GM23338 (cell line): Measurements from ENCODE around the gene TRIM8. TPM values are rescaled to one million over a fixed set of nuclear protein-coding genes. Genes with fewer than 3 reads are reported as not detected.
A peak's percentile ranks its signal among the peaks of the same experiment; 100 is the strongest.

Experiments used
- ATAC-seq: fragments of 200-7000 bp; cut with Tn5 transposase; 3 replicates; pipeline ENCODE4 v1.9.1; 2020
- DNase-seq: peaks from one replicate; pipeline ENCODE4 v3.0.0-alpha.2; 2015; ENCODE audit warnings: low spot score
- H2AFZ ChIP-seq: fragments of 200-600 bp; sonication (generic); 2 replicates; pipeline ENCODE4 v1.8.0; 2016; ENCODE audit warnings: antibody characterized with exemption, mild to moderate bottlenecking, moderate library complexity
- H3F3A ChIP-seq: fragments of 200-600 bp; sonication (generic); replicated peaks from 2 replicates; pipeline ENCODE4 v1.8.0; 2017; ENCODE audit warnings: antibody characterized with exemption, mixed run types, low read depth
- H3K27ac ChIP-seq: fragments of 200-600 bp; sonication (generic); 2 replicates; pipeline ENCODE4 v1.6.1; 2016; ENCODE audit warnings: low read depth
- H3K27me3 ChIP-seq: fragments of 200-600 bp; sonication (generic); 2 replicates; pipeline ENCODE4 v1.8.0; 2016; ENCODE audit warnings: mild to moderate bottlenecking, mixed run types, moderate library complexity; ENCODE audit not compliant: insufficient read depth
- H3K36me3 ChIP-seq: fragments of 200-600 bp; sonication (generic); 2 replicates; pipeline ENCODE4 v1.8.0; 2016; ENCODE audit warnings: mild to moderate bottlenecking; ENCODE audit not compliant: insufficient read depth
- H3K4me1 ChIP-seq: fragments of 200-600 bp; sonication (generic); 2 replicates; pipeline ENCODE4 v1.8.0; 2016; ENCODE audit warnings: mild to moderate bottlenecking, moderate library complexity; ENCODE audit not compliant: insufficient read depth
- H3K4me2 ChIP-seq: fragments of 200-600 bp; sonication (generic); 2 replicates; pipeline ENCODE4 v1.7.1; 2017; ENCODE audit warnings: mixed run types
- H3K4me3 ChIP-seq: fragments of 200-600 bp; sonication (generic); 2 replicates; pipeline ENCODE4 v1.6.1; 2016; ENCODE audit warnings: mixed run types
- H3K79me2 ChIP-seq: fragments of 200-600 bp; sonication (generic); replicated peaks from 2 replicates; pipeline ENCODE4 v1.8.0; 2017; ENCODE audit warnings: mild to moderate bottlenecking; ENCODE audit not compliant: insufficient read depth
- H3K9me2 ChIP-seq: fragments of 200-600 bp; sonication (generic); 2 replicates; pipeline ENCODE4 v1.8.0; 2017; ENCODE audit not compliant: insufficient read depth
- H4K20me1 ChIP-seq: fragments of 200-600 bp; sonication (generic); replicated peaks from 2 replicates; pipeline ENCODE4 v1.8.0; 2017; ENCODE audit warnings: mild to moderate bottlenecking; ENCODE audit not compliant: insufficient read depth
- H3K27ac Mint-ChIP-seq: 2 replicates; pipeline ENCODE4 v1.8.0; 2020; ENCODE audit warnings: inconsistent platforms, mild to moderate bottlenecking, moderate library complexity, mixed read lengths
- H3K27me3 Mint-ChIP-seq: 3 replicates; pipeline ENCODE4 v1.8.0; 2022; ENCODE audit warnings: low read depth, mild to moderate bottlenecking, moderate library complexity, mixed read lengths, inconsistent platforms; ENCODE audit not compliant: insufficient read depth, poor library complexity
- H3K36me3 Mint-ChIP-seq: 3 replicates; pipeline ENCODE4 v1.8.0; 2021; ENCODE audit warnings: low read depth, mild to moderate bottlenecking, inconsistent platforms, moderate library complexity, mixed read lengths
- H3K4me1 Mint-ChIP-seq: 3 replicates; pipeline ENCODE4 v1.8.0; 2020; ENCODE audit warnings: mild to moderate bottlenecking, inconsistent platforms, mixed read lengths
- H3K4me3 Mint-ChIP-seq: 3 replicates; pipeline ENCODE4 v1.8.0; 2021; ENCODE audit warnings: moderate library complexity, mild to moderate bottlenecking, inconsistent platforms, mixed read lengths
- H3K9me3 Mint-ChIP-seq: 3 replicates; pipeline ENCODE4 v1.8.0; 2020; ENCODE audit warnings: moderate library complexity, mild to moderate bottlenecking, inconsistent platforms, mixed read lengths
- EZH2 ChIP-seq: fragments of 200-600 bp; sonication (generic); IDR thresholded peaks from one replicate; pipeline ENCODE4 v1.8.0; 2017; ENCODE audit warnings: antibody characterized with exemption, mild to moderate bottlenecking, low read depth; ENCODE audit not compliant: unreplicated experiment
- JUNB ChIP-seq: IDR thresholded peaks from one replicate; pipeline ENCODE4 v1.6.1; 2016; ENCODE audit warnings: antibody characterized with exemption; ENCODE audit not compliant: unreplicated experiment
- REST ChIP-seq: IDR thresholded peaks from one replicate; pipeline ENCODE4 v1.6.1; 2018; ENCODE audit warnings: antibody characterized with exemption; ENCODE audit not compliant: unreplicated experiment
- STAT1 ChIP-seq: IDR thresholded peaks from one replicate; pipeline ENCODE4 v1.6.1; 2016; ENCODE audit warnings: antibody characterized with exemption; ENCODE audit not compliant: unreplicated experiment
- polyA plus RNA-seq: library from polyadenylated mRNA; unstranded; fragments of >200 nt; fragmentation: Nextera tagmentation; extraction: Ambion mirVana; gene quantifications from 2 replicates; pipeline ENCODE4 v1.2.1, GENCODE V29; 2016
- total RNA-seq: library from RNA; depleted of rRNA; stranded (reverse); fragments of >200 nt; shearing (Covaris generic); gene quantifications from 2 replicates; pipeline ENCODE4 v1.2.3, GENCODE V29; 2014
- TF ChIP-seq, protein P1 (sequence below), 2 experiments: fragments of 200-600 bp in 1 of 2; sonication (generic) in 1 of 2; conservative IDR thresholded peaks; 2 replicates each; pipeline versions ENCODE4 v1.5.1 to v1.6.1; 2016 to 2017; ENCODE audit warnings: antibody characterized with exemption in 2 of 2, low read depth in 2 of 2, mild to moderate bottlenecking in 2 of 2, moderate library complexity in 1 of 2

Gene TRIM8
- total and polyA plus RNA-seq, 2 experiments from 2014 or later, result 15.1 to 36.7 TPM

- H3K4me3 Mint-ChIP-seq, result no peak overlapping the region
These were observed 41.8 kb upstream of the TRIM8 start for GRCh38 chr10:102602272-102603045.

DNA sequence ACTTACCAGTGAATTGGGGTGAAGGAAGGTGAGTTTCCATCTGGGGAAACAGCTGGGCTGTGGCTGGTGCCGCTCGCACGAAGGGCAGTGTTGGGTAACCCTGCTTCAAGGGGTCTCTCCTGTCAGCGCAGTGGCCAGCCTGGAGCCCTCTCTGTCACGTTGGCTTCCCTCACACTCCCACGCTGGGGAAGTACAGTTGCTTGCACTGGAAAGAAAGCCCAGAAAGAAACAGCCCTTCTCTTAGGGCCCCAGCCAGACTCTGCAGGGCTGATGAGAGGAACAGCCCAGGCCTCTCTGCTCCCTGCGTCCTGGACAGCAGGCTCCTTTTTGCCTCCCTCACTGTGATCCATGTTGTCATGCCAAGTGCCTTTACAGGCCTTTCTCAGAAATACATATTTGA, 40.3 kb upstream of the TRIM8 start:
- no peak overlapping the region for H3K27ac Mint-ChIP-seq
- Histone ChIP-seq H3K27me3 (no peaks in the 10 kb centered on the region), H3K9me2 (no peaks in the 10 kb centered on the region), H3K4me3 (no peak overlapping the region), H3K4me2 (no peak overlapping the region), H3F3A (no peaks in the 10 kb centered on the region), H3K79me2 (no peaks in the 10 kb centered on the region), H3K4me1 (no peaks in the 10 kb centered on the region), H4K20me1 (no peaks in the 10 kb centered on the region), H3K27ac (peak overlapping the region; percentile 19; the same call in 1 of the 2 replicates), H2AFZ (no peak overlapping the region), H3K36me3 (no peaks in the 10 kb centered on the region)
- no peak overlapping the region for H3K4me3 Mint-ChIP-seq
- no peak for TF ChIP-seq JUNB
- no peaks in the 10 kb centered on the region for H3K4me1 Mint-ChIP-seq
- H3K27me3 Mint-ChIP-seq, result peaks cover 2% of the 10 kb centered on the region
- no peaks in the 10 kb centered on the region for H3K36me3 Mint-ChIP-seq
- no peaks in the 10 kb centered on the region; the same call in 2 of the 3 replicates for H3K9me3 Mint-ChIP-seq
- DNase-seq (no peak), ATAC-seq (no peak)

More at GRCh38 chr10:102602272-102603045, 41.8 kb upstream of the TRIM8 start:
- Mint-ChIP-seq H3K27ac (no peak overlapping the region), H3K27me3 (peaks cover 2% of the 10 kb centered on the region), H3K36me3 (no peaks in the 10 kb centered on the region), H3K4me1 (no peaks in the 10 kb centered on the region), H3K9me3 (no peaks in the 10 kb centered on the region; the same call in 2 of the 3 replicates)
- Histone ChIP-seq H3K27me3 (no peaks in the 10 kb centered on the region), H4K20me1 (no peaks in the 10 kb centered on the region), H3F3A (no peaks in the 10 kb centered on the region), H2AFZ (no peak overlapping the region), H3K4me3 (no peak overlapping the region), H3K79me2 (no peaks in the 10 kb centered on the region), H3K4me1 (no peaks in the 10 kb centered on the region), H3K36me3 (no peaks in the 10 kb centered on the region), H3K27ac (no peak overlapping the region), H3K4me2 (no peak overlapping the region), H3K9me2 (no peaks in the 10 kb centered on the region)
- DNase-seq, result no peak
- ATAC-seq, result no peak
- no peak for TF ChIP-seq EZH2
- TF ChIP-seq, protein P1, sequence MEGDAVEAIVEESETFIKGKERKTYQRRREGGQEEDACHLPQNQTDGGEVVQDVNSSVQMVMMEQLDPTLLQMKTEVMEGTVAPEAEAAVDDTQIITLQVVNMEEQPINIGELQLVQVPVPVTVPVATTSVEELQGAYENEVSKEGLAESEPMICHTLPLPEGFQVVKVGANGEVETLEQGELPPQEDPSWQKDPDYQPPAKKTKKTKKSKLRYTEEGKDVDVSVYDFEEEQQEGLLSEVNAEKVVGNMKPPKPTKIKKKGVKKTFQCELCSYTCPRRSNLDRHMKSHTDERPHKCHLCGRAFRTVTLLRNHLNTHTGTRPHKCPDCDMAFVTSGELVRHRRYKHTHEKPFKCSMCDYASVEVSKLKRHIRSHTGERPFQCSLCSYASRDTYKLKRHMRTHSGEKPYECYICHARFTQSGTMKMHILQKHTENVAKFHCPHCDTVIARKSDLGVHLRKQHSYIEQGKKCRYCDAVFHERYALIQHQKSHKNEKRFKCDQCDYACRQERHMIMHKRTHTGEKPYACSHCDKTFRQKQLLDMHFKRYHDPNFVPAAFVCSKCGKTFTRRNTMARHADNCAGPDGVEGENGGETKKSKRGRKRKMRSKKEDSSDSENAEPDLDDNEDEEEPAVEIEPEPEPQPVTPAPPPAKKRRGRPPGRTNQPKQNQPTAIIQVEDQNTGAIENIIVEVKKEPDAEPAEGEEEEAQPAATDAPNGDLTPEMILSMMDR (conservative IDR thresholded peaks at IDR 0.05; ENCODE audit: low read depth in 2 of 2), result no peak

DNA sequence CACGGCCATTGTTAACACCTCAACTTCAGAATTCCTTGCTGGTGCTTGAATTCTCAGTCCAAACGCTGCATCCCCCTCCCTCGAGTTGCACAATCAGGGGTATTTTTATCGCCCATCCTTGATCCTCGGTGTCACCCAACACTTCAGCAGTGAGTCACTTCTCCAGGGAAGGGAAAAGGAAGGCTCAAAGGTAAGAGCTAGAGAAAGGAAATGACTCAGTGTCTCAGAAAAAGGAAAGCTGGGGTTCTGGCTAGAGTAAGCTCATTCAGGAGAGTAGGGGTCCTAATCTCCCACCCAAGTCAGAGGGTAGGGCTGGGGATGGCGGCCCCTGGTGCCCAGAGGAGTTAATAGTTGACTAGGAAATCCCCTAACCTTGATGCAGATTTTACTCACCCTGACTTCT, 39.8 kb upstream of the TRIM8 start:
- Mint-ChIP-seq H3K4me3 (no peak overlapping the region), H3K27me3 (peaks cover 2% of the 10 kb centered on the region), H3K27ac (no peak overlapping the region), H3K36me3 (no peaks in the 10 kb centered on the region), H3K4me1 (no peaks in the 10 kb centered on the region), H3K9me3 (no peaks in the 10 kb centered on the region; the same call in 2 of the 3 replicates)
- Histone ChIP-seq H2AFZ (no peak overlapping the region), H4K20me1 (no peaks in the 10 kb centered on the region), H3K4me2 (no peak overlapping the region), H3K4me1 (no peaks in the 10 kb centered on the region), H3K9me2 (no peaks in the 10 kb centered on the region), H3F3A (no peaks in the 10 kb centered on the region), H3K79me2 (no peaks in the 10 kb centered on the region), H3K27ac (peak overlapping the region; percentile 19; the same call in 1 of the 2 replicates), H3K36me3 (no peaks in the 10 kb centered on the region), H3K27me3 (no peaks in the 10 kb centered on the region), H3K4me3 (no peak overlapping the region)
- no peak for DNase-seq
- TF ChIP-seq STAT1, result no peak
- TF ChIP-seq REST, result no peak
- TF ChIP-seq, protein P1 (conservative IDR thresholded peaks at IDR 0.05; ENCODE audit: low read depth in 2 of 2), result peak in 1 of 2 experiments; percentile 33; a peak in 3 of 4 replicates
- ATAC-seq, result no peak
